Tibial nerve (tissue), 4 donors: Measurements from ENCODE around the gene URB1.

Experiments used
- EP300 ChIP-seq, 2 donors: sonication (generic); formaldehyde crosslinking; IDR thresholded peaks; one replicate each; pipeline ENCODE4 v1.6.1; 2017; ENCODE audit warnings: antibody characterized with exemption in 2 of 2, mild to moderate bottlenecking in 1 of 2
- TF ChIP-seq, protein P1 (sequence below), 5 experiments: fragments of 200-600 bp in 3 of 5; fragments of 450-650 bp in 2 of 5; sonication (generic) in 3 of 5; IDR thresholded peaks; one replicate each; pipeline ENCODE4 v1.5.1; 2016 to 2019; ENCODE audit warnings: antibody characterized with exemption in 5 of 5, mild to moderate bottlenecking in 3 of 5, moderate library complexity in 2 of 5

DNA sequence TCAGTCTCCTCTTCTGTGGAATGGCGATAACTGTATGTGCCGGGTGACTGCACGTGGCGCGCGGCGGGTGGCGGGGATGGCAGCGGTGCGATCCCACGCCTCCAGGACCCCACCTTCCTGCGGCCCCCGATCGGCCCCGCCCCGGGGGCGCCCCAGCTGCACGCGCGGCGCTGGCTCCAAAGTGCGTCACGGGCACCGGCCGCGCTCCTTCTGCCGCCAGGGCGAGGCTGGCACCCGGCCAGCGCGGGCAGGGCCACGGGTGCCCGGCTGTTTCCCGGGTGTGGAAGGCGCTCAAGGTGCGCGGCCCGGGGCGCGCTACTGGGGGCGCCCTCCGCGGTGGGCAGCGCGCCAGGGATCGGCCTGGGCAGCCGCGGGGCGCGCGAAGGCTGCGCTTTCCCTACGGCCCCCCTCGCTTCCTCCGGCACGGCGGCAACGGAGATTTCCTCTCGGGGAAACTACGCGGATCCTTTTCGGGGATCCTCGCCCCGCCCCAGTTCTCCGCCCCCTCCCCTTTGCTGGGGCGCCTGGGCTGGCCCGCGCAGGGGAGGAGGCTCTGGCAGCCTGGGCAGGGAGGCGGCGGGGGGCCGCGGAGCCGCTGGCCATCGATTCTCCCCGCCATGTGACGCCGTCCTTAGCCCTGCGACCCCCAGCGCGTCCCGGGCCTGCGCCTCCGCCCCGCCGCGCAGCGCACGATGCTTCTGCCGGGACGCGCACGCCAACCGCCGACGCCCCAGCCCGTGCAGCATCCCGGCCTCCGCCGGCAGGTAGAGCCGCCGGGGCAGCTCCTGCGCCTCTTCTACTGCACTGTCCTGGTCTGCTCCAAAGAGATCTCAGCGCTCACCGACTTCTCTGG, 19.6 kb upstream of the URB1 start, which contains the start of gene EVA1C:
- TF ChIP-seq, protein P1, sequence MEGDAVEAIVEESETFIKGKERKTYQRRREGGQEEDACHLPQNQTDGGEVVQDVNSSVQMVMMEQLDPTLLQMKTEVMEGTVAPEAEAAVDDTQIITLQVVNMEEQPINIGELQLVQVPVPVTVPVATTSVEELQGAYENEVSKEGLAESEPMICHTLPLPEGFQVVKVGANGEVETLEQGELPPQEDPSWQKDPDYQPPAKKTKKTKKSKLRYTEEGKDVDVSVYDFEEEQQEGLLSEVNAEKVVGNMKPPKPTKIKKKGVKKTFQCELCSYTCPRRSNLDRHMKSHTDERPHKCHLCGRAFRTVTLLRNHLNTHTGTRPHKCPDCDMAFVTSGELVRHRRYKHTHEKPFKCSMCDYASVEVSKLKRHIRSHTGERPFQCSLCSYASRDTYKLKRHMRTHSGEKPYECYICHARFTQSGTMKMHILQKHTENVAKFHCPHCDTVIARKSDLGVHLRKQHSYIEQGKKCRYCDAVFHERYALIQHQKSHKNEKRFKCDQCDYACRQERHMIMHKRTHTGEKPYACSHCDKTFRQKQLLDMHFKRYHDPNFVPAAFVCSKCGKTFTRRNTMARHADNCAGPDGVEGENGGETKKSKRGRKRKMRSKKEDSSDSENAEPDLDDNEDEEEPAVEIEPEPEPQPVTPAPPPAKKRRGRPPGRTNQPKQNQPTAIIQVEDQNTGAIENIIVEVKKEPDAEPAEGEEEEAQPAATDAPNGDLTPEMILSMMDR (IDR thresholded peaks at IDR 0.05) = peak in 3 of 5 experiments; percentile 40 to 83 (median 76)
- peak; percentile 26 to 36 for TF ChIP-seq EP300 (IDR thresholded peaks at IDR 0.05)
